Thyroid gland (tissue), 4 donors: ENCODE measurements around the gene YPEL1. TPM values are rescaled to one million over a fixed set of nuclear protein-coding genes. Genes with fewer than 3 reads are reported as not detected.
"Not testable (repeated sequence)": the region's sequence is repeated elsewhere in the genome, so short reads cannot be mapped to it uniquely, and the experiment has no call there.

ENCODE experiments used
- DNase-seq, 2 donors: peaks; one replicate each; pipeline ENCODE4 v3.0.0-alpha.2; 2019
- H3K27ac ChIP-seq, 3 donors: fragments of 200-600 bp; sonication (generic); 1 replicate in 2 of 3; 2 replicates in 1 of 3; pipeline ENCODE4 v1.5.1; 2016 to 2019; ENCODE audit warnings: mild to moderate bottlenecking in 1 of 3, moderate library complexity in 1 of 3
- H3K27me3 ChIP-seq: fragments of 200-600 bp; sonication (generic); one replicate; pipeline ENCODE4 v1.5.1; 2019
- H3K36me3 ChIP-seq, 2 donors: fragments of 200-600 bp; sonication (generic); one replicate each; pipeline ENCODE4 v1.5.1; 2016 to 2019
- H3K4me1 ChIP-seq, 2 donors: fragments of 200-600 bp; sonication (generic); one replicate each; pipeline ENCODE4 v1.5.1; 2017 to 2019
- H3K4me3 ChIP-seq, 3 donors: fragments of 200-600 bp; sonication (generic); replicated peaks in 1 of 3; 1 replicate in 2 of 3; 2 replicates in 1 of 3; pipeline ENCODE4 v1.5.1; 2016; ENCODE audit warnings: mild to moderate bottlenecking in 1 of 3
- H3K9me3 ChIP-seq: fragments of 200-600 bp; sonication (generic); one replicate; pipeline ENCODE4 v1.5.1; 2017
- POLR2A ChIP-seq, 2 donors: fragments of 450-650 bp; IDR thresholded peaks; one replicate each; pipeline ENCODE4 v1.6.1; 2017; ENCODE audit warnings: antibody characterized with exemption in 2 of 2, mild to moderate bottlenecking in 2 of 2, moderate library complexity in 1 of 2
- WGBS, 2 donors: methylation state at CpG; one replicate each; pipeline ENCODE4 v1.1.5; 2017; 5-methylcytosine and 5-hydroxymethylcytosine counted together
- intact Hi-C: fragments of 100-400 bp; cut with DNase I; formaldehyde crosslinking; loops from one replicate; pipeline ENCODE4 v1.15.1; 2023
- total RNA-seq, 4 donors: library from RNA; depleted of rRNA; stranded (reverse); fragments of >200 nt; gene quantifications; one replicate each; pipeline ENCODE4 v1.2.3, GENCODE V29; 2016
- TF ChIP-seq, protein P1 (sequence below), 6 experiments: fragments of 200-600 bp in 3 of 6; fragments of 450-650 bp in 3 of 6; sonication (generic) in 3 of 6; IDR thresholded peaks; one replicate each; pipeline ENCODE4 v1.5.1; 2016 to 2019; ENCODE audit warnings: antibody characterized with exemption in 6 of 6, mild to moderate bottlenecking in 2 of 6, inconsistent platforms in 1 of 6, moderate library complexity in 1 of 6

The YPEL1 gene
- total RNA-seq, 4 donors from 2014 or later, result 4.1 to 6.7 (median 5.4) TPM

DNA sequence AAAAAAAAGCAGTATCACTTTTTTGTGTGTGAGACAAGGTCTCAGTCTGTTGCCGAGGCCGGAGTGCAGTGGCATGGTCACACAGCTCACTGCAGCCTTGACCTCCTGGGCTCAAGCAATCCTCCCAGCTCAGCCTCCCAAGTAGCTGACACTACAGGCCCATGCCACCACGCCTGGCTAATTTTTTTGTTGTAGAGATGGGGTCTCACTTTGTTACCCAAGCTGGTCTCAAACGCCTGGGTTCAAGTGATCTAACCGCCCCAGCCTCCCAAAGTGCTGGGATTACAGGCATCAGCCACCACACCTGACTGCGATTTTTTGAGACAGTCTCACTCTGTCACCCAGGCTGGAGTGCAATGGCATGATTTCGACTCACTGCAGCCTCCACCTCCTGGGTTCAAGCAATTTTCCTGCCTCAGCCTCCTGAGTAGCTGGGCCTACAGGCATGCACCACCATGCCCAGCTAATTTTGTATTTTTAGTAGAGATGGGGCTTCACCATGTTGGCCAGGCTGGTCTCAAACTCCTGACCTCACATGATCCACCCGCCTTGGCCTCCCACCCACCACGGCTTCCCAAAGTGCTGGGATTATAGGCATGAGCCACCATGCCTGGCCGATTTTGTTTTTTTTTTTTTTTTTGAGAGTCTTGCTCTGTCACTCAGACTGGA is 15.3 kb downstream of the YPEL1 start:
- H3K36me3 ChIP-seq, H3K4me3 ChIP-seq, H3K27ac ChIP-seq, DNase-seq, H3K4me1 ChIP-seq, H3K9me3 ChIP-seq, H3K27me3 ChIP-seq, intact Hi-C loops: not testable (repeated sequence)
- 92 to 98% methylated on average over 10 of the region's 10 CpGs for WGBS, 2 donors

DNA sequence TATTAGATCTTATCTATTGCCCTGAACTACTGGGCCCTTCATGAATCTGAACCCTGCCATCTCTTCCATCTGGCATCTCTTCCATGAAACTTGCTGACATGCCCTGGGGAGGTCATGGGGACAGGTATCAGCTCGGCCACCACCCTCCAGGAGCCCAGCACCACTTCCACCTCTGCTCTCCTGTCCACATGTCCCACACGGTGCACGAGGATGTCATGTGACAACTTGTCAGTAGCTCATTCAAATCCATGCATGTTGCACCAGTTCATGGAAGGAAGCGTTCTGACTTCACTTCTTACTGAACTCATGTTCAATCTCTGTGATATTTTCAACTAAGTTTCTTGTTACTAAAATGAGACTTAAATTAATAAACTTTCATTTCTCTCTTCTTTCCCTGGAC is 16.6 kb downstream of the YPEL1 start:
- WGBS, 2 donors, result 65 to 67% methylated on average over 4 of the region's 4 CpGs
- no peak for DNase-seq
- intact Hi-C loops, result no loop called here
- Histone ChIP-seq H3K36me3 (no peaks in the 10 kb centered on the region), H3K4me1 (peaks cover 0 to 4% of the 10 kb centered on the region in 2 donors), H3K9me3 (no peaks in the 10 kb centered on the region), H3K4me3 (no peak overlapping the region), H3K27me3 (no peaks in the 10 kb centered on the region), H3K27ac (no peak overlapping the region)
- no peak for TF ChIP-seq POLR2A (IDR thresholded peaks at IDR 0.05)
- TF ChIP-seq, protein P1, sequence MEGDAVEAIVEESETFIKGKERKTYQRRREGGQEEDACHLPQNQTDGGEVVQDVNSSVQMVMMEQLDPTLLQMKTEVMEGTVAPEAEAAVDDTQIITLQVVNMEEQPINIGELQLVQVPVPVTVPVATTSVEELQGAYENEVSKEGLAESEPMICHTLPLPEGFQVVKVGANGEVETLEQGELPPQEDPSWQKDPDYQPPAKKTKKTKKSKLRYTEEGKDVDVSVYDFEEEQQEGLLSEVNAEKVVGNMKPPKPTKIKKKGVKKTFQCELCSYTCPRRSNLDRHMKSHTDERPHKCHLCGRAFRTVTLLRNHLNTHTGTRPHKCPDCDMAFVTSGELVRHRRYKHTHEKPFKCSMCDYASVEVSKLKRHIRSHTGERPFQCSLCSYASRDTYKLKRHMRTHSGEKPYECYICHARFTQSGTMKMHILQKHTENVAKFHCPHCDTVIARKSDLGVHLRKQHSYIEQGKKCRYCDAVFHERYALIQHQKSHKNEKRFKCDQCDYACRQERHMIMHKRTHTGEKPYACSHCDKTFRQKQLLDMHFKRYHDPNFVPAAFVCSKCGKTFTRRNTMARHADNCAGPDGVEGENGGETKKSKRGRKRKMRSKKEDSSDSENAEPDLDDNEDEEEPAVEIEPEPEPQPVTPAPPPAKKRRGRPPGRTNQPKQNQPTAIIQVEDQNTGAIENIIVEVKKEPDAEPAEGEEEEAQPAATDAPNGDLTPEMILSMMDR (IDR thresholded peaks at IDR 0.05), result no peak

DNA sequence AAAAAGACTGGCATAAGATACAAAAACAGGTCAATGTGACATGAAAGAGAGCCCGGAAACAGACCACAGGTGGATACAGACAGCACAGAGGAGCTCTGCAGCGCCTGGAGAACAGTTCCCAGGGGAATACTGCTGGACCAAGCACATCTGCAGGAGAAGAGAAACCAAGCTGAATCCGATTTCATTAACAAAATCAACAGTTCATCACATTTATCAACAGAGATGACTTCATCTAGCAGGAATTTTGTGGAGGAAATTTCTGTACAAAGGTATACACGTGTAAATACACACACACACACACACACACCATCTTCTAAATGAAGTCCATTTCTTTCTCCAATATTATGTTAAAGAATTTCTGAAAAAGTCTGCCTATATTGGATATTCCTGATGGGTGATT is 17.1 kb downstream of the YPEL1 start:
- Histone ChIP-seq H3K4me3 (no peak overlapping the region), H3K27me3 (no peaks in the 10 kb centered on the region), H3K9me3 (no peaks in the 10 kb centered on the region), H3K27ac (no peak overlapping the region), H3K4me1 (peaks cover 0 to 4% of the 10 kb centered on the region in 2 donors), H3K36me3 (no peaks in the 10 kb centered on the region)
- DNase-seq, result no peak
- intact Hi-C loops, result no loop called here
- TF ChIP-seq, protein P1 (IDR thresholded peaks at IDR 0.05), result no peak
- TF ChIP-seq POLR2A (IDR thresholded peaks at IDR 0.05), result no peak
- WGBS, 2 donors, result 85 to 88% methylated on average over 4 of the region's 4 CpGs

DNA sequence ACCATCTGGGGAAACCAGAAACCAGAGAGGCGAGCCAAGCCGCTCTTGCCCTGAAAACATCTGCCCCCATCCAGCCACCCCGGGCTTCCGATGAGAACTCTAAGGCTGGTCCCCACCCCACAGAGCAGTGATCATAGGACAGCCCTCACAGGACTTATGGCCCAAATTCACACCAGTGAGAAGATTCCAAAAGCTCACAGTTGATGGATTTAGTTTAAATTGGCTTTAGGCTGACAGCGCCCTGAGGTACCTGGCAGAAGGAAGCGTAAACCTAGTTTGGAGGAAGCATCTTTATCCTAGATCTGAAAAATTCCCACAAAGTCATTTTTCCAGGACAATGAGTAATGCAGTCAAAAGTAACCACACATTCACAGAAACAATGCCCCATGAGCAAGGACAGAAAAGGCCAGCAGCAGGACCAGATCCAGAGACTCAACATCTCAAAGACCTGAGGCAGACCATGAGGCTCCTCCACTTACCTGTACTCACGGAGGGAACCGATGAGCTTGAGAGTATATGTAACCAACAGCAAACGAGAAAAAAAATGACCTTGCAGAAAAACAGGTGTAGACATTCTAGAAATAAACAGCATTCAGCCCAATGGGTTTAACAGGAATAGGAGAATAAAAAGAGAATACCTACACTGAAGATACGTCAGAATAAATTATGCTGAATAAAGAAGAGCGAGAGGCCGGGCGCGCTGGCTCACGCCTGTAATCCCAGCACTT is 19.0 kb downstream of the YPEL1 start:
- H3K27ac ChIP-seq, H3K4me1 ChIP-seq, H3K9me3 ChIP-seq, H3K36me3 ChIP-seq, H3K27me3 ChIP-seq, DNase-seq, intact Hi-C loops, H3K4me3 ChIP-seq: not testable (repeated sequence)
- WGBS, 2 donors, result 90 to 91% methylated on average over 15 of the region's 15 CpGs

DNA sequence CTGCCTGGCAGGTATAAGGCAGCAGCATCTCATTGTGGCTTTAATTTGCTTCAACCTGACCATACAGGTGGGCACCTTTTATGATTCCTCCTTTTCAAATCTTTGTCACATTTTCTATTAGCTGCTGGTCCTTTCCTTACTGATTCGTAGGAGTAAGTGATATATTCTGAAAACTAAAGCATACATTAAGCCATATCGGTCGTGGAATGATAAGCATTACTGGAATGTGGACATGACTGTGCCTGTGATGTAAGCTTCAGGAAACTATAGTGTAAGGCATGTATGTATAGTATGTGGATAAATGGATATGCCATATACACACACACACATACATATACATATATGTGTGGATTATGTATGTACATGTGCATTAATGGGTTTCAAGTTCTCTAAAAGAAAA is 20.8 kb downstream of the YPEL1 start:
- intact Hi-C loops, result loop anchor here (5.0 kb wide), 2 partner anchors 223 to 238 kb away; partner anchors contain the start of gene PPM1F
- Histone ChIP-seq H3K4me3 (no peak overlapping the region), H3K27me3 (no peaks in the 10 kb centered on the region), H3K4me1 (peaks cover 0 to 7% of the 10 kb centered on the region in 2 donors), H3K36me3 (no peaks in the 10 kb centered on the region), H3K27ac (no peak overlapping the region), H3K9me3 (no peaks in the 10 kb centered on the region)
- WGBS, 2 donors, result 91 to 92% methylated on average over 3 of the region's 3 CpGs
- DNase-seq, result no peak
- TF ChIP-seq POLR2A (IDR thresholded peaks at IDR 0.05), result no peak
- TF ChIP-seq, protein P1 (IDR thresholded peaks at IDR 0.05), result no peak
